Breast epithelium (tissue), 4 donors: Measurements from ENCODE around the gene TFCP2L1. TPM values are rescaled to one million over a fixed set of nuclear protein-coding genes. Genes with fewer than 3 reads are reported as not detected.
"Not testable (repeated sequence)": the region's sequence is repeated elsewhere in the genome, so short reads cannot be mapped to it uniquely, and the experiment has no call there.

ENCODE experiments used
- DNase-seq, 2 donors: peaks; one replicate each; pipeline ENCODE4 v3.0.0-alpha.2; 2019; ENCODE audit warnings: low spot score in 2 of 2
- H3K27ac ChIP-seq, 2 donors: fragments of 200-600 bp; sonication (generic) in 1 of 2; one replicate each; pipeline ENCODE4 v1.5.1; 2016 to 2019; ENCODE audit warnings: mild to moderate bottlenecking in 1 of 2
- H3K27me3 ChIP-seq, 2 donors: fragments of 200-600 bp; sonication (generic) in 1 of 2; one replicate each; pipeline versions ENCODE4 v1.5.1 to v1.6.0; 2017 to 2019; ENCODE audit warnings: control low read depth in 1 of 2, mild to moderate bottlenecking in 1 of 2
- H3K36me3 ChIP-seq: fragments of 200-600 bp; one replicate; pipeline ENCODE4 v1.5.1; 2019
- H3K4me1 ChIP-seq, 2 donors: fragments of 200-600 bp; sonication (generic); one replicate each; pipeline ENCODE4 v1.5.1; 2016 to 2019; ENCODE audit warnings: control low read depth in 1 of 2
- H3K4me3 ChIP-seq, 3 donors: fragments of 200-600 bp; sonication (generic); 1 replicate in 2 of 3; 2 replicates in 1 of 3; pipeline ENCODE4 v1.5.1; 2016 to 2019; ENCODE audit warnings: mild to moderate bottlenecking in 3 of 3, moderate library complexity in 2 of 3
- H3K9me3 ChIP-seq, 2 donors: fragments of 200-600 bp; sonication (generic) in 1 of 2; one replicate each; pipeline ENCODE4 v1.5.1; 2016 to 2019; ENCODE audit warnings: control low read depth in 1 of 2
- POLR2A ChIP-seq: fragments of 450-650 bp; IDR thresholded peaks from one replicate; pipeline ENCODE4 v1.6.1; 2016; ENCODE audit warnings: antibody characterized with exemption, mild to moderate bottlenecking, moderate library complexity
- POLR2AphosphoS5 ChIP-seq, 3 donors: sonication (generic); formaldehyde crosslinking; IDR thresholded peaks; one replicate each; pipeline ENCODE4 v1.6.1; 2017; ENCODE audit warnings: antibody characterized with exemption in 3 of 3
- intact Hi-C: fragments of 100-400 bp; cut with DNase I; formaldehyde crosslinking; loops from one replicate; pipeline ENCODE4 v1.15.1; 2023; ENCODE audit warnings: low total_unique reads
- total RNA-seq, 3 donors: library from RNA; depleted of rRNA; stranded (reverse); fragments of >200 nt; gene quantifications; one replicate each; pipeline ENCODE4 v1.1.0, GENCODE V29; 2016
- TF ChIP-seq, protein P1 (sequence below), 3 donors: fragments of 450-650 bp; IDR thresholded peaks; one replicate each; pipeline ENCODE4 v1.5.1; 2016 to 2017; ENCODE audit warnings: antibody characterized with exemption in 3 of 3, mild to moderate bottlenecking in 3 of 3, moderate library complexity in 3 of 3

TFCP2L1 gene
- total RNA-seq, 3 donors from 2014 or later, result 7.5 to 90.3 (median 8.3) TPM

DNA sequence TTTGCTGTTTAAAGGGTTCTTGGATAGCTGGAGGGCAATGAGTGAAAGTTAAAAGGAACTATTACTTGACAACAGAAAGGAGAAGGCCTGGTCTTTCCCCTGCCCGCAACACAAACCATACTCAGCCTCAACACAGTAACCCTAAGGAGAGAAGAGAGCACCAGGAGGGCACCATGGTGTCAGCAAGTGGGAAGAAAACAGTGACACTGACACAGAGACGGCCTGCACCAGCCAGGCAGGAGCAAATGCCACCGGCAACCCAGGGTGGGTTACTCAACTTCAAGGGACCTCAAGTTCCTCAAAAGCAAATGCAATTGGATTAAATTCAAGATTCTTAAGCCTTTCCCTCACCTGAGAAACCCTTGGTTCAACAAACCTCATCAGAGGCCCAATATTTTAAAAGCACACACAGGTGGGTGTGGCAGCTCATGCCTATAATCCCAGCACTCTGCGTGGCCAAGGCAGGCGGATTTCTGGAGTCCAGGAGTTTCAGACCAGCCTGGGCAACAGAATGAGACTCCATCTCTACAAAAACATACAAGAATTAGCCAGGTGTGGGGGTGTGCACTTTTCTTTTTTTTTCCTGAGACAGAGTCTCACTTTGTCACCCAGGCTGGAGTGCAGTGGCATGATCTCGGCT is 52.3 kb downstream of the TFCP2L1 start:
- H3K9me3 ChIP-seq, result no peaks in the 10 kb centered on the region
- no peaks in the 10 kb centered on the region for H3K36me3 ChIP-seq
- H3K27me3 ChIP-seq, result no peaks in the 10 kb centered on the region
- no peak overlapping the region for H3K27ac ChIP-seq
- H3K4me3 ChIP-seq, result no peak overlapping the region
- no peaks in the 10 kb centered on the region for H3K4me1 ChIP-seq
- DNase-seq, result no peak
- TF ChIP-seq POLR2AphosphoS5 (IDR thresholded peaks at IDR 0.05) (no peak), POLR2A (no peak)
- TF ChIP-seq, protein P1, sequence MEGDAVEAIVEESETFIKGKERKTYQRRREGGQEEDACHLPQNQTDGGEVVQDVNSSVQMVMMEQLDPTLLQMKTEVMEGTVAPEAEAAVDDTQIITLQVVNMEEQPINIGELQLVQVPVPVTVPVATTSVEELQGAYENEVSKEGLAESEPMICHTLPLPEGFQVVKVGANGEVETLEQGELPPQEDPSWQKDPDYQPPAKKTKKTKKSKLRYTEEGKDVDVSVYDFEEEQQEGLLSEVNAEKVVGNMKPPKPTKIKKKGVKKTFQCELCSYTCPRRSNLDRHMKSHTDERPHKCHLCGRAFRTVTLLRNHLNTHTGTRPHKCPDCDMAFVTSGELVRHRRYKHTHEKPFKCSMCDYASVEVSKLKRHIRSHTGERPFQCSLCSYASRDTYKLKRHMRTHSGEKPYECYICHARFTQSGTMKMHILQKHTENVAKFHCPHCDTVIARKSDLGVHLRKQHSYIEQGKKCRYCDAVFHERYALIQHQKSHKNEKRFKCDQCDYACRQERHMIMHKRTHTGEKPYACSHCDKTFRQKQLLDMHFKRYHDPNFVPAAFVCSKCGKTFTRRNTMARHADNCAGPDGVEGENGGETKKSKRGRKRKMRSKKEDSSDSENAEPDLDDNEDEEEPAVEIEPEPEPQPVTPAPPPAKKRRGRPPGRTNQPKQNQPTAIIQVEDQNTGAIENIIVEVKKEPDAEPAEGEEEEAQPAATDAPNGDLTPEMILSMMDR (IDR thresholded peaks at IDR 0.05), result no peak
- intact Hi-C loops, result no loop called here

DNA sequence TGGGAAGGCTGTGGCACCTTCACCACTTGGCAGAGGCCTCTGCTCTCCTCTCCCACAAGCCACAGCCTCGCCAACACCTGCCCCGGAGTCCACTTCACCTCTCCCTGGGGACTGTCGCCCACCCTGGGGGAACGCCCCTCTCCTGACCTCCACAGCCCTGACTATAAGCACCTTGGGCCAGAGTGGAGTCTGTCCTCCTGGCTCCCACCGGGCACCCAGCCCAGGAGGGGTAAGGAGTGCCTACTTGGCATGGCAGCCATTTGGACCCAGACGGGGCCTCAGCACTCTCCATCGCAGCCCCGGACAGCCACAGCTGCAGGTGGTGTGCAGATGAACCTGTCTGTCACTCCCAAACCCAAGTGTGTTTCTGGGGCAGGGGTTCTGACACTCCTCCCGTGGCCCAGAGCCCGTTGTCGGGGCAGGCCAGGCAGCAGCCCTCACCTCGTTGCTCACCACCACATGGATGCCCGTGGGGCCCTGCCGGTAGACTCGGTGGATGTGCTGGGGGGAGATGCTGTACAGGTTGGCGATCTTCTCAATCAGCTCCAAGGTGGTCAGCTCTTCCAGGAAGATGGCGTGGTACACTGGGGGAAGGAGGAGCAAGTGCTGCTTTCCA is 53.5 kb downstream of the TFCP2L1 start:
- H3K27me3 ChIP-seq, result no peaks in the 10 kb centered on the region
- intact Hi-C loops, result no loop called here
- no peaks in the 10 kb centered on the region for H3K4me1 ChIP-seq
- no peak for DNase-seq
- no peak overlapping the region for H3K4me3 ChIP-seq
- no peak overlapping the region for H3K27ac ChIP-seq
- TF ChIP-seq POLR2AphosphoS5 (IDR thresholded peaks at IDR 0.05) (peak in 1 of 3 donors; percentile 20), POLR2A (no peak)
- TF ChIP-seq, protein P1 (IDR thresholded peaks at IDR 0.05), result no peak
- H3K36me3 ChIP-seq, result no peaks in the 10 kb centered on the region
- no peaks in the 10 kb centered on the region for H3K9me3 ChIP-seq

DNA sequence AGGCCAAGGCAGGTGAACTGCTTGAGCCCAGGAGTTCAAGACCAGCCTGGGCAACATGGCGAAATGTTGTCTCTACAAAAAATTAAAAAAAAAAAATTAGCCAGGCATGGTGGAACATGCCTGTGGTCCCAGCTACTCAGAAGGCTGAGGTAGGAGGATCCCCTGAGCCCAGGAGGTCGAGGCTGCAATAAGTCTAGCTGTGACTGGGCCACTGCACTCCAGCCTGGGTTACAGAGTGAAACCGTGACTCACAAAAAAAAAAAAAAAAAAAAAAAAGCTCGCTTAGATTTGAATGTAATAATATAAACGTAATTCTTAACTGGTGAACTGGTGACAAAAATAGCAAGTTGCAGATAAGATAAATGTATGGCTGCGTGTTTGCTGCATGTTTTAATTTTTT is 56.5 kb downstream of the TFCP2L1 start:
- TF ChIP-seq, protein P1 (IDR thresholded peaks at IDR 0.05), result no peak
- Histone ChIP-seq H3K4me1 (no peaks in the 10 kb centered on the region), H3K9me3 (no peaks in the 10 kb centered on the region), H3K4me3 (no peak overlapping the region), H3K36me3 (no peaks in the 10 kb centered on the region), H3K27me3 (no peaks in the 10 kb centered on the region), H3K27ac (no peak overlapping the region)
- no peak for DNase-seq
- intact Hi-C loops, result loop anchor here (5.0 kb wide), 1 partner anchor 1649 kb away; no protein-coding TSS in a partner anchor

DNA sequence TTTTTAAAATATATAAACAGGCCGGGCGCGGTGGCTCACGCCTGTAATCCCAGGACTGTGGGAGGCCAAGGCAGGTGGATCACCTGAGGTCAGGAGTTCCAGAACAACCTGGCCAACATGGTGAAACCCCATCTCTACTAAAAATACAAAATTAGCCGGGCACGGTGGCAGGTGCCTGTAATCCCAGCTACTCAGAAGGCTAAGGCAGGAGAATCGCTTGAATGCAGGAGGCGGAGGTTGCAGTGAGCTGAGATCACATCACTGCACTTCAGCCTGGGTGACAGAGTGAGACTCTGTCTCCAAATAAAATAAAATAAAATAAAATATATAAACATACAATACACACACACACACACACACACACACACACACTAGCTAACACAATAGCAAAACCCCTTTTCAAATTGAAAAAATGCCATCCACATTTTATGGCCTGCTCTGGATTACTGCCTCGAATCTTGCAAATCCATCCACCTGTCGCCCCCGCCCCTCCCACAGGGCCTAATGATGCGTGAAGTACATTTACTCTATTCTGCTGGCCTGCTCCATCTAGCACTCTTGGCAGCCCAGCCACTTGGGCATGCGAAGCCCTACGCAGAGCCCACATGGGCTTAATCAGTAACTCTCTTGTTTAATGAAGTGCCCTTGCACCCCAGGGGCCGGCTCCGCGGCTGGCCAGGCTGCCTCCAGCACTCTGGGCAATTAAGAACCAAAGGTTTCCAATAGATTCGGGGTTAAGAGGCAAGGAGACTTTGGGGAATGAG is 57.4 kb downstream of the TFCP2L1 start:
- not testable (repeated sequence) for H3K9me3 ChIP-seq, H3K4me1 ChIP-seq, H3K27me3 ChIP-seq, H3K27ac ChIP-seq, DNase-seq, H3K4me3 ChIP-seq, H3K36me3 ChIP-seq
- intact Hi-C loops, result loop anchor here (5.0 kb wide), 1 partner anchor 1650 kb away; no protein-coding TSS in a partner anchor

DNA sequence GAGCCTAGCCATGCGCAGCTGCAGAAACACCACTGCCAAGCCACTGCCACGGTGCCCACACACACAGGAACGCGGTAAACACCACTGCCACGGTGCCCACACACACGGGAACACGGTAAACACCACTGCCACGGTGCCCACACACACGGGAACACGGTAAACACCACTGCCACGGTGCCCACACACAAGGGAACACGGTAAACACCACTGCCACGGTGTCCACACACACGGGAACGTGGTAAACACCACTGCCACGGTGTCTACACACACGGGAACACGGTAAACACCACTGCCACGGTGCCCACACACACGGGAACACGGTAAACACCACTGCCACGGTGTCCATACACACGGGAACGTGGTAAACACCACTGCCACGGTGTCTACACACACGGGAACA is 59.3 kb downstream of the TFCP2L1 start:
- not testable (repeated sequence) for H3K27ac ChIP-seq, H3K36me3 ChIP-seq, DNase-seq, H3K27me3 ChIP-seq, H3K4me1 ChIP-seq, H3K4me3 ChIP-seq, H3K9me3 ChIP-seq
- intact Hi-C loops, result loop anchor here (5.0 kb wide), 1 partner anchor 1652 kb away; no protein-coding TSS in a partner anchor

DNA sequence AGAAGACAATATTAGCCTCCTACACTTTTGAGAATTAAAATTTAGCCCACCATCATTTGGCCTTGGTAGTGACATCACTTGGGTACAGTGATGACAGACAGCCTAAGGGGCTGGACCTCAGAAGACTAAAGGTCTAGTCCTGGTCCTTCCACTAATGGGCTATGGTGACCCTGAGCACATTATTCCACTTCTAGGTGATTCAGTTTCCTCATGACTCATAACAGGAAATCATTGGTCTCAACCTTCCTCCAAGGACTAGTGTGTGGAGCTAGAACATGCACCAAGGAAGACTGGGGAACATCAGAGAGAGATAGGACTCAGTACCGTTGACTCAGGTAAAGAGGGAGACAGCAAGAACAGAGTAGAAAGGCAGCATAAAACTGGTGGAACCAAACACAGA is 64.0 kb downstream of the TFCP2L1 start:
- no peak overlapping the region for H3K27ac ChIP-seq
- no peak for TF ChIP-seq POLR2A
- no peak for TF ChIP-seq POLR2AphosphoS5 (IDR thresholded peaks at IDR 0.05)
- TF ChIP-seq, protein P1 (IDR thresholded peaks at IDR 0.05), result no peak
- intact Hi-C loops, result loop anchor here (5.0 kb wide), 1 partner anchor 924 kb away; no protein-coding TSS in a partner anchor

More for the DNA sequence above, 64.0 kb downstream of the TFCP2L1 start:
- H3K4me3 ChIP-seq, result no peak overlapping the region
- no peaks in the 10 kb centered on the region for H3K36me3 ChIP-seq
- H3K27me3 ChIP-seq, result no peaks in the 10 kb centered on the region
- DNase-seq, result no peak
- H3K9me3 ChIP-seq, result no peaks in the 10 kb centered on the region
- no peaks in the 10 kb centered on the region for H3K4me1 ChIP-seq
